IMR-90 (cell line): ENCODE measurements around the gene RALGPS1.

Source experiments
- CEBPB ChIP-seq: IDR thresholded peaks from 2 replicates; pipeline ENCODE4 v1.6.1; 2012; ENCODE audit warnings: low read depth, low read length, improper control_type of control experiment
- POLR2A ChIP-seq: IDR thresholded peaks from 2 replicates; pipeline ENCODE4 v1.6.1; 2012; ENCODE audit warnings: mild to moderate bottlenecking, low read depth, low read length
- RCOR1 ChIP-seq: IDR thresholded peaks from 2 replicates; pipeline ENCODE4 v1.6.1; 2012; ENCODE audit warnings: mild to moderate bottlenecking, low read length, improper control_type of control experiment; ENCODE audit not compliant: insufficient replicate concordance
- TF ChIP-seq, protein P1 (sequence below): conservative IDR thresholded peaks from 2 replicates; pipeline ENCODE4 v1.5.1; 2012; ENCODE audit warnings: mild to moderate bottlenecking, low read depth, low read length, improper control_type of control experiment
- TF ChIP-seq, protein P2 (sequence below): fragments of 150-350 bp; IDR thresholded peaks from 2 replicates; pipeline ENCODE4 v1.6.1; 2017; ENCODE audit warnings: mild to moderate bottlenecking, antibody characterized with exemption, low read length, low read depth

- TF ChIP-seq, protein P1, sequence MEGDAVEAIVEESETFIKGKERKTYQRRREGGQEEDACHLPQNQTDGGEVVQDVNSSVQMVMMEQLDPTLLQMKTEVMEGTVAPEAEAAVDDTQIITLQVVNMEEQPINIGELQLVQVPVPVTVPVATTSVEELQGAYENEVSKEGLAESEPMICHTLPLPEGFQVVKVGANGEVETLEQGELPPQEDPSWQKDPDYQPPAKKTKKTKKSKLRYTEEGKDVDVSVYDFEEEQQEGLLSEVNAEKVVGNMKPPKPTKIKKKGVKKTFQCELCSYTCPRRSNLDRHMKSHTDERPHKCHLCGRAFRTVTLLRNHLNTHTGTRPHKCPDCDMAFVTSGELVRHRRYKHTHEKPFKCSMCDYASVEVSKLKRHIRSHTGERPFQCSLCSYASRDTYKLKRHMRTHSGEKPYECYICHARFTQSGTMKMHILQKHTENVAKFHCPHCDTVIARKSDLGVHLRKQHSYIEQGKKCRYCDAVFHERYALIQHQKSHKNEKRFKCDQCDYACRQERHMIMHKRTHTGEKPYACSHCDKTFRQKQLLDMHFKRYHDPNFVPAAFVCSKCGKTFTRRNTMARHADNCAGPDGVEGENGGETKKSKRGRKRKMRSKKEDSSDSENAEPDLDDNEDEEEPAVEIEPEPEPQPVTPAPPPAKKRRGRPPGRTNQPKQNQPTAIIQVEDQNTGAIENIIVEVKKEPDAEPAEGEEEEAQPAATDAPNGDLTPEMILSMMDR = peak; percentile 72
- no peak for TF ChIP-seq CEBPB
- TF ChIP-seq, protein P2, sequence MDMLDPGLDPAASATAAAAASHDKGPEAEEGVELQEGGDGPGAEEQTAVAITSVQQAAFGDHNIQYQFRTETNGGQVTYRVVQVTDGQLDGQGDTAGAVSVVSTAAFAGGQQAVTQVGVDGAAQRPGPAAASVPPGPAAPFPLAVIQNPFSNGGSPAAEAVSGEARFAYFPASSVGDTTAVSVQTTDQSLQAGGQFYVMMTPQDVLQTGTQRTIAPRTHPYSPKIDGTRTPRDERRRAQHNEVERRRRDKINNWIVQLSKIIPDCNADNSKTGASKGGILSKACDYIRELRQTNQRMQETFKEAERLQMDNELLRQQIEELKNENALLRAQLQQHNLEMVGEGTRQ = no peak
- TF ChIP-seq POLR2A = no peak
- TF ChIP-seq RCOR1 = no peak
Measured at GRCh38 chr9:127214421-127215267, 300.1 kb downstream of the RALGPS1 start.
